Lung (tissue), 12 donors: ENCODE data around the gene KLK3. TPM values are rescaled to one million over a fixed set of nuclear protein-coding genes. Genes with fewer than 3 reads are reported as not detected.

Source experiments
- ATAC-seq: fragments of 200-7000 bp; cut with Tn5 transposase; one replicate; pipeline ENCODE4 v1.9.1; 2020; ENCODE audit warnings: moderate number of reproducible peaks; ENCODE audit not compliant: insufficient read depth, low FRiP score
- DNase-seq, 3 donors: peaks; one replicate each; pipeline ENCODE4 v3.0.0-alpha.2; 2013 to 2017
- H3K27ac ChIP-seq, 2 donors: one replicate each; pipeline ENCODE4 v1.5.1; 2013; ENCODE audit warnings: mild to moderate bottlenecking in 2 of 2, moderate library complexity in 2 of 2, control low read depth in 1 of 2, inconsistent platforms in 1 of 2, low read depth in 1 of 2, low read length in 1 of 2
- H3K27me3 ChIP-seq, 3 donors: one replicate each; pipeline ENCODE4 v1.5.1; 2013; ENCODE audit warnings: low read length in 2 of 3; ENCODE audit not compliant: control insufficient read depth in 3 of 3, insufficient read depth in 3 of 3
- H3K36me3 ChIP-seq, 4 donors: one replicate each; pipeline ENCODE4 v1.5.1; 2013; ENCODE audit warnings: low read length in 4 of 4, mild to moderate bottlenecking in 1 of 4, moderate library complexity in 1 of 4; ENCODE audit not compliant: control insufficient read depth in 4 of 4, insufficient read depth in 4 of 4
- H3K4me1 ChIP-seq, 5 donors: one replicate each; pipeline ENCODE4 v1.5.1; 2013; ENCODE audit warnings: low read length in 5 of 5, mild to moderate bottlenecking in 2 of 5, moderate library complexity in 1 of 5; ENCODE audit not compliant: control insufficient read depth in 5 of 5, insufficient read depth in 5 of 5
- H3K4me3 ChIP-seq: one replicate; pipeline ENCODE4 v1.5.1; 2013; ENCODE audit warnings: mild to moderate bottlenecking, control low read depth, moderate library complexity
- H3K9ac ChIP-seq, 2 donors: one replicate each; pipeline ENCODE4 v1.5.1; 2013; ENCODE audit warnings: low read length in 2 of 2, control low read depth in 1 of 2; ENCODE audit not compliant: insufficient read depth in 1 of 2
- H3K9me3 ChIP-seq, 4 donors: one replicate each; pipeline ENCODE4 v1.5.1; 2013; ENCODE audit warnings: low read length in 3 of 4, mild to moderate bottlenecking in 1 of 4, moderate library complexity in 1 of 4; ENCODE audit not compliant: control insufficient read depth in 4 of 4, insufficient read depth in 3 of 4
- WGBS, 2 donors: extraction: QIAGEN DNeasy Blood & Tissue Kit; methylation state at CpG; one replicate each; pipeline ENCODE4 v1.1.7; 2013; 5-methylcytosine and 5-hydroxymethylcytosine counted together
- polyA plus RNA-seq, 2 donors: library from polyadenylated mRNA; stranded (reverse); fragments of 200-250 nt; gene quantifications; one replicate each; pipeline ENCODE4 v1.2.1, GENCODE V29; 2013
- total RNA-seq, 2 donors: library from RNA; depleted of rRNA in 1 of 2; stranded (reverse); fragments of >200 nt in 1 of 2; gene quantifications; one replicate each; pipeline ENCODE4 v1.2.1, GENCODE V29; 2014 to 2021
- TF ChIP-seq, protein P1 (sequence below): IDR thresholded peaks from 2 replicates; pipeline ENCODE4 v1.5.1; 2012; ENCODE audit warnings: mild to moderate bottlenecking; ENCODE audit errors: control extremely low read depth, extremely low read depth
- donor health status: control.
- donor health status: control.
- donor health status: Bipolar disorder and iron deficiency.
- donor health status: healthy.
- donor health status: DM: yes; HTN: yes; CAD: no.

Gene KLK3
- total and polyA plus RNA-seq, 4 donors, result not detected

DNA sequence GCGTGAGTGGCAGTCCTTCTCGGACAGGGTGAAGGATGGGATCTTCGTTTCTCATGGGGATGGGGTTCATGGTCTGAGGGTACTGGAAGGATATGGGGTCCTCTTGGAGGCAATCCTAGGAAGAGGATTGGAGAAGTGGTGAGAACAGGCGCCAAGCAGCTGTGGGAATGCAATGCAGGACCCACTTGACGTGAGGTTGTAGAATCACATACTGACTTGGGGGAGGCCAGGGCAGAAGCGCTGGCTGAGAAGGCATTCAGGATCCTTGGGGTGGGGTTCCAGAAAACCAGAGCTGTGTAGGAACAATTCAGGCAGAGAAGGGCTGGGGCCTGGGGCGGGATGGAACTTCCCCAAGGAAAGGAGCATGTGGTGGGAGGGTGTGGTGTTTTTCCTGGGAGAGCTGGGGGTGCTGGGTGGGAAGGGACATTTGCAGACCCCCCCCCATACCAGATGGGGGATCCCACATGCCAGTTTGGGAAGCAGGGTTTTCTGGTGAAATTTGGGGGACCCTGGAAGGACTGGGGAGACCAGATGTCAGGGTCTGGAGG lies 32.0 kb upstream of the KLK3 start:
- H3K27me3 ChIP-seq, result peaks cover 3 to 55% (median 24%) of the 10 kb centered on the region in 3 donors
- H3K4me1 ChIP-seq, result no peaks in the 10 kb centered on the region
- TF ChIP-seq, protein P1, sequence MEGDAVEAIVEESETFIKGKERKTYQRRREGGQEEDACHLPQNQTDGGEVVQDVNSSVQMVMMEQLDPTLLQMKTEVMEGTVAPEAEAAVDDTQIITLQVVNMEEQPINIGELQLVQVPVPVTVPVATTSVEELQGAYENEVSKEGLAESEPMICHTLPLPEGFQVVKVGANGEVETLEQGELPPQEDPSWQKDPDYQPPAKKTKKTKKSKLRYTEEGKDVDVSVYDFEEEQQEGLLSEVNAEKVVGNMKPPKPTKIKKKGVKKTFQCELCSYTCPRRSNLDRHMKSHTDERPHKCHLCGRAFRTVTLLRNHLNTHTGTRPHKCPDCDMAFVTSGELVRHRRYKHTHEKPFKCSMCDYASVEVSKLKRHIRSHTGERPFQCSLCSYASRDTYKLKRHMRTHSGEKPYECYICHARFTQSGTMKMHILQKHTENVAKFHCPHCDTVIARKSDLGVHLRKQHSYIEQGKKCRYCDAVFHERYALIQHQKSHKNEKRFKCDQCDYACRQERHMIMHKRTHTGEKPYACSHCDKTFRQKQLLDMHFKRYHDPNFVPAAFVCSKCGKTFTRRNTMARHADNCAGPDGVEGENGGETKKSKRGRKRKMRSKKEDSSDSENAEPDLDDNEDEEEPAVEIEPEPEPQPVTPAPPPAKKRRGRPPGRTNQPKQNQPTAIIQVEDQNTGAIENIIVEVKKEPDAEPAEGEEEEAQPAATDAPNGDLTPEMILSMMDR, result no peak
- ATAC-seq (no peak), DNase-seq (no peak)
- peaks cover 0 to 4% (median 0%) of the 10 kb centered on the region in 4 donors for H3K9me3 ChIP-seq
- no peak overlapping the region for H3K27ac ChIP-seq
- no peaks in the 10 kb centered on the region for H3K36me3 ChIP-seq
- 69 to 84% methylated on average over 7 of the region's 7 CpGs for WGBS, 2 donors
- no peak overlapping the region for H3K9ac ChIP-seq
- no peak overlapping the region for H3K4me3 ChIP-seq

DNA sequence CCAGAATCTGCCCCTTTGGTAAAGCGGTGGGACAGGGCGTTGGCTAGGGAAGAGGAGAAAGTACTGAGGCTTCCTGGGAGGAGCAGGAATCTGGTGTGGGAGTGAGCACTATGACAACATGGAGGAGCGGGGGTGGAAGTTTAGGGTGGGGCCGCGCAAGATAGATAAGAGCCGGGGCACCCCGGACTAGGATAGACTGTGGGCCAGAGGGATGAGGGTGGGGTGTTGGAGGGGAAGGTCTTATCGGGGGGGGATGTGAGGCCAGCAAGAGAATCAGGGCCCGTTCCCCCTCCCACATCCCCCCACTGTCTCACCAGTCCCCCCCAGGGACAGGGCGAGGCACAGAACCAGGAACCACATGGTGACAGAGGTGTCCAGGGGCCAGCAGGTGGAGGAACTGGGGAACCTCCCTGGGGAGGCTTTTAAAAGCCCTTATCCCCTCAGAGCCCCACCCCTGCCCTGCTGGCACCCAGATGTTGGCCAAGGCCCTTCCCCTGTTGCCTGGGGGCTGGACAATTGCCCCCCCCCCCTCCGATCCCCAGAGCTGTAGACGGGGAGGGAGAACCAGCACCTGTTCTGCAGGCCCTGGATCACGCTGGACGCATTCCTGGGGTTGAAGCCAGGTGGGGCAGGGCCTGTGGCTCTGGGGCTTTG lies 31.2 kb upstream of the KLK3 start, which contains the start of gene KLK1:
KLK1 (minus strand) TSS at position 399 of the 654 bp plus-strand sequence; CDS start at position 360, 39 bp downstream.
- TF ChIP-seq, protein P1, result no peak
- peaks cover 0 to 4% (median 0%) of the 10 kb centered on the region in 4 donors for H3K9me3 ChIP-seq
- no peak within 1 kb of the TSS for H3K4me3 ChIP-seq
- H3K27ac ChIP-seq, result no peak within 1 kb of the TSS
- no peaks in the 10 kb centered on the region for H3K4me1 ChIP-seq
- H3K36me3 ChIP-seq, result no peaks in the 10 kb centered on the region
- DNase-seq, result no peak
- no peak within 1 kb of the TSS for H3K9ac ChIP-seq
- H3K27me3 ChIP-seq, result peaks cover 3 to 51% (median 21%) of the 10 kb centered on the region in 3 donors
- ATAC-seq, result no peak
- WGBS, 2 donors, result 62 to 80% methylated on average over 14 of the region's 14 CpGs

- H3K4me1 ChIP-seq, result no peaks in the 10 kb centered on the region
- no peak overlapping the region for H3K27ac ChIP-seq
- ATAC-seq, result no peak
- WGBS, 2 donors, result 75 to 84% methylated on average over 43 of the region's 43 CpGs
- DNase-seq, result no peak
- H3K27me3 ChIP-seq, result peaks cover 7 to 21% (median 8%) of the 10 kb centered on the region in 3 donors
- TF ChIP-seq, protein P1, result no peak
- no peak overlapping the region for H3K9ac ChIP-seq
- no peaks in the 10 kb centered on the region for H3K36me3 ChIP-seq
- peaks cover 0 to 6% (median 0%) of the 10 kb centered on the region in 4 donors for H3K9me3 ChIP-seq
- H3K4me3 ChIP-seq, result no peak overlapping the region
Measured at GRCh38 chr19:50826492-50827240, 28.0 kb upstream of the KLK3 start.
